Smooth muscle cell (in vitro differentiated cells): ENCODE results near the gene HSF4. TPM values are rescaled to one million over a fixed set of nuclear protein-coding genes. Genes with fewer than 3 reads are reported as not detected.

Experiments used
- DNase-seq: peaks from one replicate; lab custom pipeline; 2025; ENCODE audit not compliant: unreplicated experiment; lab: John Stamatoyannopoulos, UW
- H2AFZ ChIP-seq: fragments of 200-600 bp; sonication (generic); 2 replicates; pipeline ENCODE4 v1.6.0; 2016; ENCODE audit warnings: antibody characterized with exemption, low read depth, mild to moderate bottlenecking
- H3F3A ChIP-seq: fragments of 200-600 bp; sonication (generic); 2 replicates; pipeline ENCODE4 v1.6.0; 2017; ENCODE audit warnings: antibody characterized with exemption, low read depth
- H3K27ac ChIP-seq: fragments of 200-600 bp; sonication (generic); 2 replicates; pipeline ENCODE4 v1.5.1; 2016; ENCODE audit warnings: low read depth, mild to moderate bottlenecking
- H3K27me3 ChIP-seq: fragments of 200-600 bp; sonication (generic); 2 replicates; pipeline ENCODE4 v1.6.1; 2016; ENCODE audit warnings: low read depth, mild to moderate bottlenecking
- H3K36me3 ChIP-seq: fragments of 200-600 bp; sonication (generic); 2 replicates; pipeline ENCODE4 v1.5.1; 2016; ENCODE audit warnings: low read depth
- H3K4me1 ChIP-seq: fragments of 200-600 bp; sonication (generic); 2 replicates; pipeline ENCODE4 v1.5.1; 2016; ENCODE audit warnings: low read depth
- H3K4me2 ChIP-seq: fragments of 200-600 bp; sonication (generic); 2 replicates; pipeline ENCODE4 v1.6.0; 2016; ENCODE audit warnings: mild to moderate bottlenecking
- H3K4me3 ChIP-seq: fragments of 200-600 bp; sonication (generic); 2 replicates; pipeline ENCODE4 v1.5.1; 2016; ENCODE audit warnings: mild to moderate bottlenecking
- H3K79me2 ChIP-seq: fragments of 200-600 bp; sonication (generic); 2 replicates; pipeline ENCODE4 v1.6.0; 2016; ENCODE audit warnings: low read depth, mild to moderate bottlenecking
- H3K9ac ChIP-seq: fragments of 200-600 bp; sonication (generic); 2 replicates; pipeline ENCODE4 v1.6.0; 2016; ENCODE audit warnings: low read depth
- H3K9me3 ChIP-seq: fragments of 200-600 bp; sonication (generic); replicated peaks from 2 replicates; pipeline ENCODE4 v1.5.1; 2016; ENCODE audit warnings: low read depth
- H4K20me1 ChIP-seq: fragments of 200-600 bp; sonication (generic); 2 replicates; pipeline ENCODE4 v1.6.0; 2016; ENCODE audit warnings: low read depth
- CTCF ChIP-seq: fragments of 200-600 bp; sonication (generic); IDR thresholded peaks from 2 replicates; pipeline ENCODE4 v1.5.1; 2017; ENCODE audit warnings: borderline replicate concordance, mild to moderate bottlenecking, antibody characterized with exemption; ENCODE audit not compliant: insufficient read depth, poor library complexity, severe bottlenecking
- WGBS: methylation state at CpG from one replicate; pipeline ENCODE4 v1.1.7; 2016; ENCODE audit warnings: low lambda C conversion rate; 5-methylcytosine and 5-hydroxymethylcytosine counted together
- polyA plus RNA-seq: library from polyadenylated mRNA; unstranded; fragments of >200 nt; fragmentation: Nextera tagmentation; extraction: Ambion mirVana; gene quantifications from 2 replicates; pipeline ENCODE4 v1.2.1, GENCODE V29; 2016
- total RNA-seq: library from RNA; depleted of rRNA; stranded (reverse); fragments of >200 nt; gene quantifications from 2 replicates; pipeline ENCODE4 v1.2.3, GENCODE V29; 2014

The HSF4 gene
- total and polyA plus RNA-seq, 2 experiments from 2014 or later: 2.9 to 6.1 TPM

- no peak for TF ChIP-seq CTCF
- no peaks in the 10 kb centered on the region for H3K36me3 ChIP-seq
- peaks cover 18% of the 10 kb centered on the region for H3K4me1 ChIP-seq
- H3K27ac ChIP-seq: no peak overlapping the region
- DNase-seq: no peak
- H3K9me3 ChIP-seq: no peaks in the 10 kb centered on the region
- H4K20me1 ChIP-seq: peaks cover 46% of the 10 kb centered on the region
- H3F3A ChIP-seq: peaks cover 7% of the 10 kb centered on the region
- H3K4me3 ChIP-seq: peak overlapping the region; percentile 94
- peak overlapping the region; percentile 100 for H3K4me2 ChIP-seq
- peaks cover 27% of the 10 kb centered on the region for H3K79me2 ChIP-seq
- no peaks in the 10 kb centered on the region for H3K27me3 ChIP-seq
- H2AFZ ChIP-seq: no peak overlapping the region
- H3K9ac ChIP-seq: no peak overlapping the region
Measured at GRCh38 chr16:67193536-67193935, 29.0 kb downstream of the HSF4 start.

GRCh38 chr16:67194260-67194659 lies 29.7 kb downstream of the HSF4 start:
- H2AFZ ChIP-seq: no peak overlapping the region
- H3K79me2 ChIP-seq: peaks cover 27% of the 10 kb centered on the region
- peaks cover 18% of the 10 kb centered on the region for H3K4me1 ChIP-seq
- no peak for TF ChIP-seq CTCF
- H3K4me2 ChIP-seq: no peak overlapping the region
- no peak overlapping the region for H3K27ac ChIP-seq
- no peak overlapping the region for H3K9ac ChIP-seq
- H3K4me3 ChIP-seq: no peak overlapping the region
- WGBS: 97% methylated on average over 6 of the region's 6 CpGs
- peaks cover 7% of the 10 kb centered on the region for H3F3A ChIP-seq
- DNase-seq: no peak
- H3K36me3 ChIP-seq: no peaks in the 10 kb centered on the region
- peaks cover 49% of the 10 kb centered on the region for H4K20me1 ChIP-seq
- no peaks in the 10 kb centered on the region for H3K27me3 ChIP-seq
- H3K9me3 ChIP-seq: no peaks in the 10 kb centered on the region

- Histone ChIP-seq H3K27me3 (no peaks in the 10 kb centered on the region), H3K9me3 (no peaks in the 10 kb centered on the region), H3K9ac (no peak overlapping the region), H3K79me2 (peaks cover 27% of the 10 kb centered on the region), H3K4me2 (no peak overlapping the region), H3K27ac (no peak overlapping the region), H3K4me3 (no peak overlapping the region), H3K4me1 (peaks cover 18% of the 10 kb centered on the region), H2AFZ (no peak overlapping the region), H3K36me3 (no peaks in the 10 kb centered on the region), H4K20me1 (peaks cover 49% of the 10 kb centered on the region), H3F3A (peaks cover 7% of the 10 kb centered on the region)
- 89% methylated on average over 5 of the region's 5 CpGs for WGBS
- no peak for TF ChIP-seq CTCF
- no peak for DNase-seq
Measured at GRCh38 chr16:67195676-67196075, 31.1 kb downstream of the HSF4 start.

GRCh38 chr16:67196881-67197280 lies 32.3 kb downstream of the HSF4 start:
- Histone ChIP-seq H3F3A (peaks cover 7% of the 10 kb centered on the region), H3K36me3 (no peaks in the 10 kb centered on the region), H3K4me1 (peaks cover 12% of the 10 kb centered on the region), H3K79me2 (peaks cover 24% of the 10 kb centered on the region), H3K27ac (no peak overlapping the region), H4K20me1 (peaks cover 49% of the 10 kb centered on the region), H3K9ac (no peak overlapping the region), H2AFZ (no peak overlapping the region), H3K27me3 (no peaks in the 10 kb centered on the region), H3K4me2 (no peak overlapping the region), H3K4me3 (no peak overlapping the region), H3K9me3 (no peaks in the 10 kb centered on the region)
- WGBS: 100% methylated on average over 1 of the region's 1 CpG
- no peak for TF ChIP-seq CTCF
- no peak for DNase-seq
